CD14-positive monocyte (primary cell): ENCODE results near the gene AQP12A. TPM values are rescaled to one million over a fixed set of nuclear protein-coding genes. Genes with fewer than 3 reads are reported as not detected.

Source experiments
- DNase-seq, 3 donors: peaks; one replicate each; pipeline ENCODE4 v3.0.0-alpha.2; 2011 to 2022
- H2AFZ ChIP-seq: 2 replicates; pipeline ENCODE4 v1.6.0; 2012; ENCODE audit warnings: mild to moderate bottlenecking, low read depth, low read length, inconsistent platforms; ENCODE audit not compliant: insufficient read depth, poor library complexity, severe bottlenecking
- H3K27ac ChIP-seq, 2 donors: 1 replicate in 1 of 2; 2 replicates in 1 of 2; pipeline ENCODE4 v1.5.1; 2012 to 2013; ENCODE audit warnings: low read length in 2 of 2, control low read depth in 1 of 2, inconsistent platforms in 1 of 2, low read depth in 1 of 2, mild to moderate bottlenecking in 1 of 2
- H3K27me3 ChIP-seq, 2 donors: one replicate each; pipeline versions ENCODE4 v1.6.0 to v1.6.1; 2011 to 2013; ENCODE audit warnings: low read length in 2 of 2; ENCODE audit not compliant: control insufficient read depth in 2 of 2, insufficient read depth in 2 of 2
- H3K36me3 ChIP-seq, 2 donors: replicated peaks in 1 of 2; 1 replicate in 1 of 2; 2 replicates in 1 of 2; pipeline versions ENCODE4 v1.5.1 to v1.6.1; 2012 to 2013; ENCODE audit warnings: low read length in 2 of 2, control low read depth in 1 of 2, inconsistent platforms in 1 of 2, mild to moderate bottlenecking in 1 of 2; ENCODE audit not compliant: insufficient read depth in 2 of 2, control insufficient read depth in 1 of 2
- H3K4me1 ChIP-seq, 2 donors: 1 replicate in 1 of 2; 2 replicates in 1 of 2; pipeline versions ENCODE4 v1.5.1 to v1.6.1; 2012 to 2013; ENCODE audit warnings: low read length in 2 of 2, control low read depth in 1 of 2, inconsistent platforms in 1 of 2, mild to moderate bottlenecking in 1 of 2, moderate library complexity in 1 of 2; ENCODE audit not compliant: insufficient read depth in 2 of 2, control insufficient read depth in 1 of 2
- H3K4me2 ChIP-seq: replicated peaks from 2 replicates; pipeline ENCODE3; 2012; ENCODE audit warnings: low read length, moderate library complexity, mild to moderate bottlenecking; ENCODE audit not compliant: poor library complexity, severe bottlenecking; ENCODE audit errors: extremely low read depth
- H3K4me3 ChIP-seq, 3 experiments: fragments of 200-600 bp in 1 of 3; sonication (generic) in 1 of 3; replicated peaks in 1 of 3; 1 replicate in 2 of 3; 2 replicates in 1 of 3; pipeline ENCODE4 v1.5.1; 2011 to 2013; ENCODE audit warnings: low read length in 3 of 3, mild to moderate bottlenecking in 3 of 3, control low read depth in 2 of 3, low read depth in 2 of 3, inconsistent platforms in 1 of 3, moderate library complexity in 1 of 3
- H3K79me2 ChIP-seq: 2 replicates; pipeline ENCODE4 v1.6.0; 2012; ENCODE audit warnings: mild to moderate bottlenecking, control low read depth, inconsistent platforms, low read length, moderate library complexity; ENCODE audit not compliant: insufficient read depth
- H3K9ac ChIP-seq: 2 replicates; pipeline ENCODE4 v1.6.0; 2017; ENCODE audit warnings: low read length, mild to moderate bottlenecking; ENCODE audit not compliant: insufficient read depth, poor library complexity, severe bottlenecking
- H3K9me3 ChIP-seq, 2 donors: replicated peaks in 1 of 2; 1 replicate in 1 of 2; 2 replicates in 1 of 2; pipeline versions ENCODE4 v1.5.1 to v1.6.1; 2012 to 2013; ENCODE audit warnings: low read length in 2 of 2, control low read depth in 1 of 2; ENCODE audit not compliant: control insufficient read depth in 1 of 2, insufficient read depth in 1 of 2
- H4K20me1 ChIP-seq: 2 replicates; pipeline ENCODE4 v1.6.0; 2012; ENCODE audit warnings: mild to moderate bottlenecking, low read length, control low read depth, moderate library complexity; ENCODE audit not compliant: insufficient read depth
- H3K27ac Mint-ChIP-seq, 7 donors: one replicate each; pipeline ENCODE4 v1.8.0; 2020; ENCODE audit warnings: mild to moderate bottlenecking in 7 of 7, mixed read lengths in 7 of 7, moderate library complexity in 6 of 7, inconsistent platforms in 2 of 7
- H3K27me3 Mint-ChIP-seq, 3 donors: one replicate each; pipeline ENCODE4 v1.8.0; 2021 to 2022; ENCODE audit warnings: low read depth in 3 of 3, mild to moderate bottlenecking in 3 of 3, mixed read lengths in 3 of 3, moderate library complexity in 3 of 3, inconsistent platforms in 1 of 3
- H3K36me3 Mint-ChIP-seq, 2 donors: one replicate each; pipeline ENCODE4 v1.8.0; 2020; ENCODE audit warnings: mixed read lengths in 2 of 2, inconsistent platforms in 1 of 2, mild to moderate bottlenecking in 1 of 2
- H3K4me1 Mint-ChIP-seq: one replicate; pipeline ENCODE4 v1.8.0; 2020; ENCODE audit warnings: mild to moderate bottlenecking, mixed read lengths
- H3K4me3 Mint-ChIP-seq, 2 donors: one replicate each; pipeline ENCODE4 v1.8.0; 2020; ENCODE audit warnings: mild to moderate bottlenecking in 2 of 2, mixed read lengths in 2 of 2, moderate library complexity in 1 of 2
- H3K9me3 Mint-ChIP-seq, 7 donors: one replicate each; pipeline ENCODE4 v1.8.0; 2020 to 2022; ENCODE audit warnings: mixed read lengths in 7 of 7, mild to moderate bottlenecking in 6 of 7, moderate library complexity in 6 of 7, inconsistent platforms in 2 of 7
- WGBS: methylation state at CpG from one replicate; pipeline ENCODE4 v1.1.5; 2013; ENCODE audit warnings: missing lambda C conversion rate; ENCODE audit not compliant: insufficient coverage; 5-methylcytosine and 5-hydroxymethylcytosine counted together
- intact Hi-C, 2 donors: fragments of 100-400 bp; cut with micrococcal nuclease; formaldehyde crosslinking; loops; one replicate each; pipeline versions ENCODE4 v1.15.0 to v1.15.1; 2023
- polyA plus RNA-seq, 3 donors: library from polyadenylated mRNA; depleted of rRNA in 1 of 3; unstranded in 2 of 3; stranded (reverse) in 1 of 3; fragments of 300-500 nt in 2 of 3; fragments of >200 nt in 1 of 3; fragmentation: Illumina TruSeq in 2 of 3; gene quantifications; 1 replicate in 2 of 3; 2 replicates in 1 of 3; pipeline ENCODE4 v1.2.3, GENCODE V29; 2012 to 2021
- TF ChIP-seq, protein P1 (sequence below): fragments of 200-600 bp; IDR thresholded peaks from one replicate; pipeline ENCODE4 v1.8.0; 2022; ENCODE audit warnings: antibody characterized with exemption, mild to moderate bottlenecking

The AQP12A gene
- polyA plus RNA-seq, 3 donors = not detected

DNA sequence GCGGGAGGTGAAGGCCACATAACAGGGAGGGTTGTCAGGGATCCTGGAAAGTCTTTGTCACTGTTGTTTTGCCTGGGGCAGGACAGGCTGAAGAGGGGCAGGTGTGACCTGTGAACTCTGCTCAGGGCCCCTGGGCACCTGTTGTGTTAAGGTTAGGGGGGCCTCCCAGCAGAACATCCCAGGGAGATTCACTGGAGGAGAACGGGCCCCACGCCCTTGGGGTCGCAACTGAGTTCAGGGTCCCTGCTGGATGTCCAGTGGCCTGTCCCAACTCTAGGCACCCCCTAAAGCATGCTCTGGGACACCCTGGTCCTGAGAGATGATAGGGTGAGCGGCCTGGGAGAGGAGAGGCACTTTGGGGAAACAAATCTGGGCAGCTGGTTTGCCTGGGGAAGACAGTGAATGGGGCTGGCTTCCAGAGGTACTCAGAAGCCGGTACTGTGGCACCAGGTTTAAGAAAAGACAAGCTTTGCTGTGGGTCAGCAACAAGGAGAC lies 43.5 kb upstream of the AQP12A start:
- 82% methylated on average over 4 of the region's 6 CpGs for WGBS
- H3K4me3 ChIP-seq = no peak overlapping the region
- H2AFZ ChIP-seq = no peak overlapping the region
- peaks cover 13% of the 10 kb centered on the region for H3K4me1 Mint-ChIP-seq
- peaks cover 2 to 35% of the 10 kb centered on the region in 2 donors for H3K27me3 ChIP-seq
- H3K27ac ChIP-seq = no peak overlapping the region
- peaks cover 0 to 7% of the 10 kb centered on the region in 2 donors for H3K9me3 ChIP-seq
- no peak overlapping the region for H3K9ac ChIP-seq
- peaks cover 26 to 51% (median 36%) of the 10 kb centered on the region in 3 donors for H3K27me3 Mint-ChIP-seq
- H3K27ac Mint-ChIP-seq = peak overlapping the region in 1 of 7 donors; percentile 56
- peaks cover 2 to 14% (median 11%) of the 10 kb centered on the region in 7 donors for H3K9me3 Mint-ChIP-seq
- H4K20me1 ChIP-seq = no peaks in the 10 kb centered on the region
- intact Hi-C loops = no loop called here
- no peaks in the 10 kb centered on the region for H3K36me3 ChIP-seq
- peaks cover 2 to 12% of the 10 kb centered on the region in 2 donors for H3K4me1 ChIP-seq
- no peaks in the 10 kb centered on the region for H3K79me2 ChIP-seq
- no peak overlapping the region for H3K4me2 ChIP-seq
- TF ChIP-seq, protein P1, sequence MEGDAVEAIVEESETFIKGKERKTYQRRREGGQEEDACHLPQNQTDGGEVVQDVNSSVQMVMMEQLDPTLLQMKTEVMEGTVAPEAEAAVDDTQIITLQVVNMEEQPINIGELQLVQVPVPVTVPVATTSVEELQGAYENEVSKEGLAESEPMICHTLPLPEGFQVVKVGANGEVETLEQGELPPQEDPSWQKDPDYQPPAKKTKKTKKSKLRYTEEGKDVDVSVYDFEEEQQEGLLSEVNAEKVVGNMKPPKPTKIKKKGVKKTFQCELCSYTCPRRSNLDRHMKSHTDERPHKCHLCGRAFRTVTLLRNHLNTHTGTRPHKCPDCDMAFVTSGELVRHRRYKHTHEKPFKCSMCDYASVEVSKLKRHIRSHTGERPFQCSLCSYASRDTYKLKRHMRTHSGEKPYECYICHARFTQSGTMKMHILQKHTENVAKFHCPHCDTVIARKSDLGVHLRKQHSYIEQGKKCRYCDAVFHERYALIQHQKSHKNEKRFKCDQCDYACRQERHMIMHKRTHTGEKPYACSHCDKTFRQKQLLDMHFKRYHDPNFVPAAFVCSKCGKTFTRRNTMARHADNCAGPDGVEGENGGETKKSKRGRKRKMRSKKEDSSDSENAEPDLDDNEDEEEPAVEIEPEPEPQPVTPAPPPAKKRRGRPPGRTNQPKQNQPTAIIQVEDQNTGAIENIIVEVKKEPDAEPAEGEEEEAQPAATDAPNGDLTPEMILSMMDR = no peak
- no peaks in the 10 kb centered on the region for H3K36me3 Mint-ChIP-seq
- no peak for DNase-seq
- H3K4me3 Mint-ChIP-seq = peak overlapping the region in 1 of 2 donors; percentile 26

DNA sequence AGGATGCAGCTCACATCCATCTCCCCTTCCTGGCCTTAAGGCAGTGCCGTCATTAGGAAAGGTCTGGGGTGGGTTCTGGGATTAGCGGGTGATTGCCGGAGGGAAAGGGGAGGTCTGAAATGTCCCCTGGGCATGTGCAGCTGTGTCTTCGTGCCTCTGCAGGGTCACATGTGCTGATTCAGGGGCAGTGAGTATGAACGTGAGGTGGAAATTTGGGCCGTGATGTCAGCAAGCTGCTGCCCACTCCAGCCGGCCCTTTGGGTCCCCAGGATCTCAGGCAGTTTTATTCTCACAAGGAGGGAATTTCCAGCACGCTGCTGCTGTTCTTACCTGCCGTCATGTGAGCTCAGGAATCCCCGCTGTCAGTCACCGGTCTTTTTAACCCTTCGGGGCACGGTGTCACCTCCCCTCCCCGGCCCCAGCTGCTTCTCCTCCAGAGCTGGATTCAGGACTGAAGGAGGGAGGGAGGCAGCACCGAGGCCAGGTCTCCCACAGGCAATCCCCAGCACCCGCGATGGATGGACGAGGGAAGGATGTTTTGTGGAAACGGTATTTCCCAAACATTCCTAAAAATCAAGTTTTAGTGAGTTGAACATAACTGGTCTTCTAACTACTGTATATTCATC lies 42.9 kb upstream of the AQP12A start:
- no peak overlapping the region for H3K27ac Mint-ChIP-seq
- WGBS = 53% methylated on average over 13 of the region's 19 CpGs
- peaks cover 2 to 12% of the 10 kb centered on the region in 2 donors for H3K4me1 ChIP-seq
- H3K4me3 ChIP-seq = no peak overlapping the region
- no peak overlapping the region for H3K4me2 ChIP-seq
- H3K9me3 ChIP-seq = peaks cover 0 to 7% of the 10 kb centered on the region in 2 donors
- intact Hi-C loops = no loop called here
- H3K27me3 Mint-ChIP-seq = peaks cover 26 to 55% (median 41%) of the 10 kb centered on the region in 3 donors
- H3K36me3 Mint-ChIP-seq = no peaks in the 10 kb centered on the region
- peaks cover 2 to 35% of the 10 kb centered on the region in 2 donors for H3K27me3 ChIP-seq
- no peak overlapping the region for H3K4me3 Mint-ChIP-seq
- peaks cover 2 to 15% (median 11%) of the 10 kb centered on the region in 7 donors for H3K9me3 Mint-ChIP-seq
- TF ChIP-seq, protein P1 = no peak
- no peak for DNase-seq
- no peak overlapping the region for H3K27ac ChIP-seq
- no peak overlapping the region for H2AFZ ChIP-seq
- no peaks in the 10 kb centered on the region for H3K36me3 ChIP-seq
- no peaks in the 10 kb centered on the region for H3K79me2 ChIP-seq
- H3K4me1 Mint-ChIP-seq = peaks cover 13% of the 10 kb centered on the region
- H3K9ac ChIP-seq = no peak overlapping the region
- no peaks in the 10 kb centered on the region for H4K20me1 ChIP-seq
